ENCODE data around the gene MCTP2.

The MCTP2 gene, protein sequence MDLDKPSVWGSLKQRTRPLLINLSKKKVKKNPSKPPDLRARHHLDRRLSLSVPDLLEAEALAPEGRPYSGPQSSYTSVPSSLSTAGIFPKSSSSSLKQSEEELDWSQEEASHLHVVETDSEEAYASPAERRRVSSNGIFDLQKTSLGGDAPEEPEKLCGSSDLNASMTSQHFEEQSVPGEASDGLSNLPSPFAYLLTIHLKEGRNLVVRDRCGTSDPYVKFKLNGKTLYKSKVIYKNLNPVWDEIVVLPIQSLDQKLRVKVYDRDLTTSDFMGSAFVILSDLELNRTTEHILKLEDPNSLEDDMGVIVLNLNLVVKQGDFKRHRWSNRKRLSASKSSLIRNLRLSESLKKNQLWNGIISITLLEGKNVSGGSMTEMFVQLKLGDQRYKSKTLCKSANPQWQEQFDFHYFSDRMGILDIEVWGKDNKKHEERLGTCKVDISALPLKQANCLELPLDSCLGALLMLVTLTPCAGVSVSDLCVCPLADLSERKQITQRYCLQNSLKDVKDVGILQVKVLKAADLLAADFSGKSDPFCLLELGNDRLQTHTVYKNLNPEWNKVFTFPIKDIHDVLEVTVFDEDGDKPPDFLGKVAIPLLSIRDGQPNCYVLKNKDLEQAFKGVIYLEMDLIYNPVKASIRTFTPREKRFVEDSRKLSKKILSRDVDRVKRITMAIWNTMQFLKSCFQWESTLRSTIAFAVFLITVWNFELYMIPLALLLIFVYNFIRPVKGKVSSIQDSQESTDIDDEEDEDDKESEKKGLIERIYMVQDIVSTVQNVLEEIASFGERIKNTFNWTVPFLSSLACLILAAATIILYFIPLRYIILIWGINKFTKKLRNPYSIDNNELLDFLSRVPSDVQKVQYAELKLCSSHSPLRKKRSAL

DNA sequence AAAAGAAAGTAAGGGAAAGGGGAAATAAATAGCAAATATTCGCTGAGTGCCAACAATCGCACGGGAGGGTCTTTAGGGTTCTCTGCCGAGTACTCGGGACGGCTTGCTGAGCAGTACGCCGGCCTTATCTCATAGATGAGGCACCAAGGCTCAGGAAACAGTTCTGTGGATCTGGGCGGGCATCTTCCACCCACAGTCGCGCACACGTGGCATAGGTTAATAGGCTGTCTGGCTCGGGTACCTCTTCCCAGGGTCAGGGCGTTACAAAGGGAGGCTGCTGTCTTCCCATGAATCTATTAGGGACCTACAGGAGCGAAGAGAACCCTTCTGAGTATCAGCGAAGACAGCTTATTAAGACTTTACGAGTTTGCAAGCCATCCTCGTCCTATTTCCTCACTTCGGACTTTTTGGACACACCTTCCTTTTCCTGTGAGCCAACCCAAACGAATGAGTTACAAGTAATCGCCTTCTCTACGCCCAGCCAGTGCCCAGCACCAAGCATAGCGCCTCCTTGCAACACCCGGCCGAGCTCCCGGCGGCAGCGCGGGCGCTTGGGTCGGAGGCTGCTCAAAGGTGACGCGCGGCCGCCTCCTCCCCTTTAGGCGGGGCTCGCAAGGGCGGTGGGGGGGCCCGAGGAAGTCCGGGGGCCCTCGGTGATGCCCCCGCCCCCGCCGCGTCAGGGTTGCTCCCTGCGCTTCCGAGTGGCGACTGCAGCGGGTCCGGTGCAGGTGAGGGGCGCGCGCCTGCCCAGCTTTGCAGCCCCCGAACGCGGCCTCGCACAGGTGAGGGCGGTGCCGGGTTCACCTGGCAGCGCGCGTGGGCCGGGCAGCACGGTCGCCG lies at the start of gene MCTP2:
MCTP2 (plus strand) TSS at position 679 of the 840 bp plus-strand sequence. CDS start 66,705 bp downstream, outside the sequence.
- peak; percentile 65 to 66 for DNase-seq (ENCODE audit: low read depth in 1 of 2, low spot score in 1 of 2)

DNA sequence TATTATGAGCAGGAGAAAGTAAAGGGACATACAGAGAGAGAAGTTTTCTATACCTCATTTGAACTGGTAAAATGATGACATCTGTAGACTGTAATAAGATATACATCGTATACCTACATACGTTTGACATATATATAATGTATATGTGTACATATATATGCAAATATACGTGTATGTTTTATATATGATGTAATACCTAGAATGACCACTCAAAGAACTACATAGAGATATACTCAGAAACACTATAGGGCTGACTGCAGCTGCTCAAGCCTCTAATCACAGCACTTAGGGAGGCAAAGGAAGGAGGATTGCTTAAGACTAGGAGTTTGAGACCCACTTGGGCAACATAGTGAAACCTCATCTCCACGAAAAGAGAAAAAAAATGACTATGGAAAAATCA lies 48.5 kb upstream of the MCTP2 start:
- no peak for DNase-seq (ENCODE audit: low read depth in 1 of 2, low spot score in 1 of 2)

DNA sequence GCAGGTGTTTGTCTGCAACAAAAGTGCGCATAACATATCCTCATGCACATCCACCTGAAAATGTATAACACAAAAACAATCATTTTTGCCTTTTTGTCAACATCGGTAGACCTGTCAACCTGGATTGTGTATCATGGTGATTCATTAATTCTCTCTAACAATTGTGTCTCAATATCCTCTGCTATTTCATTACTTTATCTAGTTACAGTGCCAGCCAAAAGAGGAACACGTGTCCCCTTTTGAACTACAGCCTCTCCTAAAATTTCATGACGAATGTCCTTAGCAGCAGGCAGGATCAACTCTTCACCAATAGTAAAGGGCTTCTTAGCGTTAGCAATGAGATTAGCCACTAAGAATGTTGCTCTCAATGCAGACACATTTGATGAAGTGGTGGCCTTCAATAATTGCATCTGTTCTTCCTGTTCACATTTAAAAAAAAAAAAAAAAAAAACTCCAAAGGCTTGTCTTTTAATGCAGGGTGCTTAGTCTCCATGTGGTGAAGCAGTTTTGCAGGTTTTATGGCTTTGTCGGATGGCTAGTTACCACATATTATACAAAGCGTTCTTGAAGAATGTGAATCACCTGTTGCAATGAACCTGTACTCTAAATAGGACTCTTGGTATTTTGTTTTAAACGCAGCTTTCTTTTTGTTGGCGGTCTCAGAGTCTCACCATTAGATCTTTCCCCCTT lies 45.7 kb upstream of the MCTP2 start:
- DNase-seq (ENCODE audit: low read depth in 1 of 2, low spot score in 1 of 2) = no peak

DNA sequence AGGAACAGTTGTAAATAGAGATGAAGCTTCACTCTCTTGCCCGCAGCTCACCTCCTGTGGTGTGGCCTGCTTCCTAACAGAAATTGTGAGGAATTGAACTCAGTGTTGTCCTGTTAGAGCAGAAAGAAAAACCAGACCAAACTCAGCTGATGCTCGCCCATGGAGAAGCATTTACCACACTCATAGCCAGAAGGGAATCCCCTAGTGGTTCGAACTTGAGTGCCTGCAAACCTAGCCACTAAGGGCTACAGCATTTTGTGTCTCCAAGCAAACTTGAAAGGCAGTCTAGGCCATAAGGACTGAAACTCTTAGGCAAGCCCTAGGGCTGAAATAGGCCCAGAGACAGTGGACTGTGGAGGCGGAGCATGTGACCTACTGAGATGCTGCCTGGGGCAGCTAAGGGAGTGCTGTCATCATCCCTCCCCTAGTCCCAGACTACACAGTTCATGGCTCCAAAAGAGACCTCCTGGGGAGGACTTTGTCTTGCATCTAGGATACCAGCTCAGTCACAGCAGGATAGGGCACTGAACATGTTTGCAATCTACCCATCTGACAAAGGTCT lies 44.5 kb upstream of the MCTP2 start:
- DNase-seq (ENCODE audit: low read depth in 1 of 2, low spot score in 1 of 2) = no peak

DNA sequence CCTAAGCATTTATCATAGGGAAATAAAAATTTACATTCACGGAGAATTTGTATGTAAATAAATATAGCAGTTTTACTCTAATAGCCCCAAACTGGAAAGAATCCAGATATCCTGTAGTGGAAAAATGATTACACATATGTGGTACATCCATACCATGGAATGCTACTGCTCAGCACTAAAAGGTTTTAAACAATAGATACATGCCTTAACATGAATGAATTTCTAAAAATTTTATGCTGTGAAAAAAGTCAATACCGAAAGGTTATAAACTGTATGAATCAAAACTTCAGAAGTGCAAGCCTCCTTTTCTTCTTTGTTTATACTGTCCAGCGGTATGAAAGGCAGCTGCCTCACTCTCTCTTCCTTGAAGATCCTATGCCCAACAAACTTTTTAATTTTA lies 37.5 kb upstream of the MCTP2 start:
- no peak for DNase-seq (ENCODE audit: low read depth in 1 of 2, low spot score in 1 of 2)

DNA sequence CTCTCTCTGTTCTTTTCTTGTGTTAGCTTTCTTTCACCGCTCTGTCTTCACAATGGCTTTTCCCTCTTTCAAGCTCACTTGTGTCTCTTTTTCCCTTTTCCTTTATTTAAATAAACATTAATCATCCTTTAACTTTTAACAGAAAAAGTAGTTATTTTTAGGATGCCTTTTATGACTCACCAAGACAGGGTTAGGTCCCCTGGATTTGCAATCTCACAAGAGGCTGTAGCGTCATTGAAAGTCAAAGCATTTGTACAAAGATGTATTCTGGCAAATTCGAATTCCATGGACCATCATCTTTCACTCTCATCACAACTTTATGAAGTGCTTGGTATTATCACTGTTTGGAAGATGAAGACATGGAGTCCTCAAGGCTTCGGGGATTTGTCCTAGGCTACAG lies 34.8 kb upstream of the MCTP2 start:
- DNase-seq (ENCODE audit: low read depth in 1 of 2, low spot score in 1 of 2) = no peak

DNA sequence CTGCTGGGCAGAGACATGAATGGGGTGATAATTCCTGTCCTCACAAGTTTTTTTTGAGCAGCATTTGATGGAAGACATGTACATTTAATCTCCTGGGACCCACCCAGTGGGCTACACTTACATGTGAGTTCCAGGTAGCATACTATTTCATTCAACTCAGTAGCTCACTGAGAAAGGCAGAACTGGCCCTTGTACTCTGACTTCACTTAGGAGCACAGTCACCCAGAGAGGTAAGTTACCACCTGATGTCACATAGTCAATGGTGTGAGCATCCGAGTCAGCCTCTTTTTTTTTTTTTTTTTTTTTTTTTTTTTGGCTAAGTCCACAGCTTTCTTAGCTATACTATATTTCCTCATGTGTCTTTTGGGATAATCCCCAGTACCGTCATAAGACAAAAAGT lies 32.7 kb upstream of the MCTP2 start:
- DNase-seq (ENCODE audit: low read depth in 1 of 2, low spot score in 1 of 2) = no peak

DNA sequence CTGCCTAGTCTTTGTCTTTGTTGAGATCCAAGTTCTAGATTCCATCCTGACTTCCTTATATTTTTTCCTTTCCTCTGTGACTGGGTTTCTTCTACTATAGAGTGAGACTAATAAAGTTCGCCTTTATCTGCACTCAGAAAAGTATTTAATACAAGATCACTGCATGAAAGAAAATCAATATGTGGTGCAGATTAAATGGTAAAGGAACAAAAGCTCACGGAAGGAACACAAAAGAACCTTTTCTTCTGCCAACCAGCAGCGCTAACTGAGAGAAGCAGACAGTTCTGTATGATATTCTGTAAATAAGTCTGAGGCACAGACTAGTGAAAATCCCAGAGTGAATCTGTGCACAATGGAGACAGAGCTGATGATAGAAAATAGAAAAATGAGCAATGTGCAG lies 31.6 kb upstream of the MCTP2 start:
- no peak for DNase-seq (ENCODE audit: low read depth in 1 of 2, low spot score in 1 of 2)

DNA sequence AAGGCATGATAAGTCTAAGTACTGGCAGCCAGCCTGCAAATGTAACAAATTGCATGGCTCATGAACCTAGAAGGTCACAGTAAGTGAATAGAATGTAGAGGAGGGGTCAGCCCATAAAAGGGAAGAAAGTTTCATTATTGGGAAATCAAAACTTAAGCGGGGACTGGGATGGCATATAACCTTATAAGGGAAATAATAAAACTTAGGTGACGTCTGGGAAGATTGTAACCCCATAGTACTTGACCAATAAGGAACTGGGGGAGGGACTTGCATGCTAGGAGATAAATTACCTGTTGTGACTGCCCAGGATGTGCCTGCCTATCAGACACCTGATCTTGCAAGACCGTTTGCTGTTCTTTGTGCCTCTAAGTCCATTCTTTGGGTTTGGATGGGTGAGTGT lies 28.1 kb upstream of the MCTP2 start:
- DNase-seq (ENCODE audit: low read depth in 1 of 2, low spot score in 1 of 2) = no peak

DNA sequence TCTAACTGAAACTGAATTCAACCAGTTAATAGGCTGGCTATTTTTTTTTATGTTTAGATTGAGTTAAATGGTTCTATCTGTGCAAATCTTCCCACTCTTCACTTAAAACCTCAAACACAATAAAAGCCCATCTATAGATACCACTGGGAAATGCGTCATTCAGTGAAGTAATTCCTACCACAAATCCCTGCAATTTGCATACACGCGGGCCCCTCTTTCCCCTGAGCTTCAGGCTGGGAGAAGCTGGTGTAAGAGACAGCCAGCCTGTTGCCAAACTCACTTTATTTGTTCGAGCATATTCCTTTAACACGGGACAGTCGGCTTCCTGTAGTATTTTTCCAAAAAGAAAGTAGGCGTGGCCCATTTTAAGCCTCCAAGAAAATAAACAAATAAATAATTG lies 26.0 kb upstream of the MCTP2 start:
- DNase-seq (ENCODE audit: low read depth in 1 of 2, low spot score in 1 of 2) = no peak

DNA sequence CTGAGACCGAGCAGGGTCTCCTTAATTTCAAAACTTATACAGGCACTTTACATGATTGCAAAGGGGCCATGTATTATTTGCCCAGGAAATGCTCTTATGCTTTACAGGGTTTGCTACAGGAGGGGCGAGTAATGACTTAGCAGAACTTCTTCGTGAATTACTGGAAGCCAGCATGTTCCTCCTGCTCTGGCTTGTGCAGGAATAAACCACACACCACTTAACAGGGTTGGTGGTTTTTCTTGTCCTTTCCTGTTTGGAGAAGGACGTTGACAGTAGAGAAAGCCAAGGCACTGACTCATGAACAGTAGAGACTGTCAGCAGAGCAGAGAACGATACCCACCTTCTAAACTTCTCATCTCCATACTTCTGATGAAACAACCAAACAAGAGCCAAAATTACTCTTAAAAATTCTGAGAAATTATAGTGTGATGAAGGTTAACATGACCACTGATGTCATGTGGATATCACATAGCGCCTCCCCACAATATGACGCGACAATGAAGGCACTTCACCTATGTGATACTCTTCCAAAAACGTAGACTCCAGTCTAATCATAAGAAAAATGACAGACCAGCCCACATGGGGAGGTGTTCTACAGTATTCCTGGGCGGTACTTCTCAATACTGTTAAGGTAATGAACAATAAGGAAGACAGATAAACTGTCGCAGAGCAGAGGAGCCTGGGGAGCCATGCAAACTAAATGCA lies 24.7 kb upstream of the MCTP2 start:
- DNase-seq (ENCODE audit: low read depth in 1 of 2, low spot score in 1 of 2) = no peak

DNA sequence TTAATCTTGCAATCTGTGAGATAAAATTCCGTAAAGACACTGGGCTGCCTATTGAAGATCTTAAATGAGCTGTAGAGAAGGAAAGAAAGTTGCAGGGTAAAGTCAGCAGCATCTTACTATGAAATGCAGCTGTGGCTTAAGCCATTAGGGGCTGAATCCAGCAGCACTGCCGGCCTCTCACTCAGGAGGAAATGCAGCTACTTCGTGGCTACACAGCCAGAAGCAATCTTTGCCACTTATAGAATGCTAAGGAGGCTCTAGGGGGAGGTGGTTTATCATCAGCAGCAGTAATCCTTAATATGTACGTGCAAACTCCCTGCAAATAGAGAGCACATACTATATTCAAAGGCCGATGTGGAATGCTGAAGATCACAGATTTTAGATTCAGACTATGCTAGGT lies 19.1 kb upstream of the MCTP2 start:
- DNase-seq (ENCODE audit: low read depth in 1 of 2, low spot score in 1 of 2) = no peak

DNA sequence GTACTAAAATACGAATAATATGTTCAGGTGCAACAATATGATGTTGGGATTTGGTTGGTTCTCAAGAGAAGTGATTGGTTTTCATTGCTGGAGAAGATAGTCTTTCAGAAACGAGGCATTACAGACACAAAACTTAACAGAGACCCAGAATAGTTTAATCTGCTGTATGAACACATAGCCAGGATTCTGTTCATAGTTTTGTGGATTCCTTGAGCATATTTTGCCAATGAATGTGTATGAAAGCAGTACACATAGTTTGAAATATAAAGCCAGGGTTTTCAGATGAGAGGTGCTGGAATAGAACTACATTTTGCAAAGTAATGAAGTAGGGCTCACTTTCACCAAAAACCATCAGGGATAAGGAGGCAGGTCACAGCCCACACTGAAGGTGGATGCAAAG lies 5.7 kb upstream of the MCTP2 start:
- no peak for DNase-seq (ENCODE audit: low read depth in 1 of 2, low spot score in 1 of 2)

DNA sequence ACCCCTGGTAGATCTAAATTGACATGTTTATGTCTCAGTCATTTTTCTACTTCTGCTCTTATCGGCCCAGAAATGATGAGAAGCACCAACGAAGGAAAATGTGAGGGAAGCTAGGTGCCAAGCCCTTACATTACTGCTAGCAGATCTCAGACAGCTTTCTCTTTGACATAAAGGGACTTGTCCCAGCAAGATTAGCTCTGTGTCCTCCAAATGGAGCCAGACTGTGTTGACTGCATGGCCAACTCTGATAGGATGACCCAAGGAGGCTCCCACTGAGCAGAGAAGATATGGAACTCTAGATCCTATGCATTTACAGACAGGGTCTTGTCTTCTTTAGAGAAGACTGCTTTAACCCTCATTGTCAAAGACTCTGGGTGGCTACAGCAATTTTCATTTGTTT lies 2.8 kb upstream of the MCTP2 start:
- no peak for DNase-seq (ENCODE audit: low read depth in 1 of 2, low spot score in 1 of 2)

DNA sequence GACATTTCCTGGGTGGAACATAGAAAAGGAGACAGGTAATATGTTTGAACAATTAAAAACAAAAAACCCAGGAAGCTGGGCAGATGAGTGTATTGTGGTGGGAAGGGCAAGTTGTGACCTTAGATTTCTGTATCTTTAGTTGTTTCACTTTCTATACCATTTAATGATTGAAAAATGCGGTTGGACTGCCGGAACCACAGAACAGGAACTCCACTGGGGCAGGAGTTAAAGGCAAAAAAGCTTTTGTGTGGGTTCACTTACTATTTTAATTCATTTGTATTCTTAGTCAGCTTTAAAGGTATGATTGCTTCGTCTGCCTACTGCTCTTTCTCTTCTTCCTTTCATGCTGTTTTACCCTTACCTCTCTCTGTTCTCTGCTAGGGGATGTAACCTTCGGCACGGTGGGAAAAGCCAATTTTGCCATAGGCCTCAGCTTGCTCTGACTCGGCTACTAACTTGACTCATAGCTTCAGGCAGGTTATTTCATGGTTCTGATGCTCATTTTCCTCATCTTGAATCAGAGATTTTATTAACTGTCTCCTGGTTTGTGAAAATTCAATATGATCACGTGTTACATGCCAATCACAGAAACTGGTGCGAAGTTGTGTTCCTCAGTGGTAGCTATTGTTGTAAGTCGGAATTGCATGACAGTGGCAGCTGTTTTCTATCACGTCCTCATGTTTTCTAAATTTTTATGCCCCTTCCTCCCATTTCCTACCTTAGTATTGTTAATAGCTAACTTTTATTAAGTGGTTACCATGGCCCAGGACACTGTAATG lies 1.6 kb upstream of the MCTP2 start:
- no peak for DNase-seq (ENCODE audit: low read depth in 1 of 2, low spot score in 1 of 2)

DNA sequence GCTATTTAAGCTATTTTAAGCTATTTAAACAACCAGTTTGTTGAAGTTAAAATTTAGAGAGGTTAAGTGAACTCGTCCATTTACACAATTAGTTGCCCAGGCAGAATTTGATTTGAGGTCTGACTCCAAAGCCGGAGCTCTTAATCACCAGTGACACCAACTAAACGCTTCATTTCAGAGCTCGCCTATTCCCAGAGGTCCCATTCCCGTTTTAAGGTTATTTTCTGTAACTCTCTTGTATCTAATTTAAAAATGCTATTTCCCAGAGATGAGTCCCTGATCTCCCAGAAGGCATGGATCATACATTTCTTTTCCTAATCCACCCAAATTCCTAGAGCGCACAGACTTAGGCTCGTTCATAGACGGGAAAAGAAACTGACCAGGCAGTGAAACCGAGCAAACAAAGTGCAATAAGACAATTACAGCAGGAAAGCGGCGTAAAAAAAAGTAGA lies 904 bp upstream of the MCTP2 start:
- DNase-seq (ENCODE audit: low read depth in 1 of 2, low spot score in 1 of 2) = no peak

DNA sequence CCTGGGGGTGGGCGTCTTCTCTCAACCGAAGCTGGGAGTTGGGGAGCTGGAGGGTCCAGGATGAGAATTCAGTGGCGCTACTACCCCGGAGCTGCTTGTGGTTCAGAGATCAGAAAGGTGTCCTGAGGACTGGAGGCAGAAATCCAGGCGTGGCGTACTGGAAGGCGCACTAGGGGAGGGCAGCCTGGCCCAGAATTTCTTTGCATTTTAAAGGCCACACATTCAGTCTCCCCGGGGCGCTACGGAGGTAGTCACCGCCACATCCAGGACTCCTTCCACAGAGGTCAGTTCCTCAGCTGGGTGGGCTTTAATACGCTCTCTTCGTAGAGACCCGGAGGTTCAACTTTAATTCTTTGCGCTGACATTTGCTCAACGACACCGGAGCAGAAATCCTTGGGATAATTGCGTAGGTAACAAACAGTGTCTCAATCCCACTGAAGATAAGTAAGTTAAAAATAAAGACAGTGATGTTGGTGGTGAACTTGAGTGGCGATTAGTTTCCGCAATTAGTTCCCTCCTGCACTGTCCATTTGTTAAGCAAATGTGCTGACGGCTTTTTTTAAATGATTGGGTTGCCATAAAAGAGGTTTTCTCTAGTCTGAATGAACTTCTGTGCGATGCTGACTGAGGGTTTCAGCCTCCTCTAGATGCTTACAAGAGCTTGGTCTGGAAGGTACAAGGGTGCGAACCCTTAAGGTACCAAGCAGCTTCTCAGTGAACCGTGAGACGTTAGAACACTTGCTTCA lies 535 bp downstream of the MCTP2 start:
- DNase-seq (ENCODE audit: low read depth in 1 of 2, low spot score in 1 of 2) = peak in 1 of 2 donors; percentile 3

DNA sequence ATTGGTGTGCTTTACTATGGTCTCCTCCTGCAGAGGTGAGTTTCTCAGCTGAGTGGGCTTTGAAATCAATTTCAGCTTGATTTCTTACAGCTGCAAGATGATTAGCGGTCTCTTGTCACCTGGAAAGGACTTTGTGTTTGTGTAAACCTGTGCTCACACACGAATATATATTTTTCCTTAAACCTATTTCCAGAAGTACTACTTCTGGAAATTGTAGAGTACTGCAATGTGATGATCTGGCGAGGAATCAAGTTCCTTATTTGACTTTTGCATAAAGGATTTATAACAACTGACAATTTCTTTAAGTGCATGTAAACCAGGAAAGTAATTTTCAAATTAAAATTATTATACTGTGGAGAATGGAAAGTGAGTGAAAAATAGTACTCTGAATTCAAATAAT lies 2.1 kb downstream of the MCTP2 start:
- no peak for DNase-seq (ENCODE audit: low read depth in 1 of 2, low spot score in 1 of 2)
